GM21619 (cell line): ENCODE results near the gene CDRT15L2.
A peak's percentile ranks its signal among the peaks of the same experiment; 100 is the strongest.
"Not testable (repeated sequence)": the region's sequence is repeated elsewhere in the genome, so short reads cannot be mapped to it uniquely, and the experiment has no call there.

Experiments
- ATAC-seq: cut with Tn5 transposase; IDR thresholded peaks from one replicate; pipeline ENCODE4 v1.9.1; 2021; ENCODE audit not compliant: unreplicated experiment

CDRT15L2 gene

DNA sequence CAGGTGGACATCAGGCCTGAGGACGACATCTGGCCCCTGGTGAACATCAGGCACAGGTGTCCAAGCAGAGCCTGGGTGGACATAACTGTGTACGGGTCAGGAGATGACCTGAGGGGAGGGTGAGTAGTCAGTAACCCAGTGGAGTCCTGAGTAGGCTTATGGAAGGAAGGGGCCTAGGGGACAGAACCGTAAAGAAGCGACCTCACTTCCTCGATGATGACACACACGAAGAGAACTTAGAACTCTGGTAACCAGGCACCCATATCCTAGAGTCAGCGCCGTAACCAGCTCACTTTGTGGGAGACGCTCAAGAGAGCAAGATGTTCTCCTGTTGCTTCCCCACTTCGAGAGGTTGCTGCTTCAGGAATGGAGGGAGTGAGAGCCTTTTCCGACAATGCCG is at the start of gene CDRT15L2:
CDRT15L2 (plus strand) TSS at position 301 of the 400 bp plus-strand sequence; CDS start at position 321, 20 bp downstream.
- not testable (repeated sequence) for ATAC-seq

DNA sequence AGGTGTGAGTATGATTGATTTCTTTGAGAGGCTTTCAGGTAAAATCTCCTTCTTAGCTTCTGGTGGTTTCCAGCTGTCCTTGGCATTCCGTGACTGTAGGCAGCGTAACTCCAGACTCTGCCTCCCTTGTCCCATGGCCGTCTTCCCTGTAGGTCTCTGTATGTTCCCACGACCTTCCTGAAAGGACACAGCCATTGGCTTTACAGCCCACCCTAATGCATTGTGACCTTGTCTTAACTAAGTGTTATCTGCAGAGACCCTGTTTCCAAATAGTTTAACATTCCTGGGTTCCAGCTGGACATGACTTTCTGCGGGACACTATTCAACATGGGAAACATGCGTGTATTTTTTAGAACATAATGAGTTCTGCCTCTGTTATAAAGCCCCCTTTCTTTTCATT is 49.4 kb upstream of the CDRT15L2 start:
- not testable (repeated sequence) for ATAC-seq

DNA sequence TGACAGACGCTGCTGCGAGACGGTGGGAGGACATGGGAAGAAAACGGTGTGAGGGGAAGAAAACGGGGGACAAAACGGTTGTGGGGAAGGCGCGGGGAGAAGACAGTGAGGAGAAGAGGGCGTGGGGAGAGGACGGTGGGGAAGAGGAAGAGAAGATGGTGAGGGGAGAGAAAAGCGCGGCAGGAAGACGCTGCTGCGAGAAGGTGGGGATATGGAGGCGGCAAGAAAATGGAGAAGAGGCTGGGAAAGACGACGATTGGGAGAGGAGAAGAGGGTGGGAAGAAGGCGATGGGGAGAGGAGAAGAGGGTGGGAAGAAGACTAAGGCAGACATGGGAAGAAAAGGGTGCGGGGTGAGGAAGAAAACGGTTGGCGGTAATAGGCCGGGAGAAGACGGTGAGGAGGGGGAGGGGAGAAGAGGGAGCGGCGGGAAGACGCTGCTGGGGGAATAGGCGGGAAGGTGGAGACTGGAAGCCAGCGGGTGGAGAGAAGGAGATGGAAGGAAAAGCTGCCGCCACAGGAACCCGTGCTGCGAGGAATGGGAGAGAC is 46.9 kb upstream of the CDRT15L2 start:
- ATAC-seq: not testable (repeated sequence)

DNA sequence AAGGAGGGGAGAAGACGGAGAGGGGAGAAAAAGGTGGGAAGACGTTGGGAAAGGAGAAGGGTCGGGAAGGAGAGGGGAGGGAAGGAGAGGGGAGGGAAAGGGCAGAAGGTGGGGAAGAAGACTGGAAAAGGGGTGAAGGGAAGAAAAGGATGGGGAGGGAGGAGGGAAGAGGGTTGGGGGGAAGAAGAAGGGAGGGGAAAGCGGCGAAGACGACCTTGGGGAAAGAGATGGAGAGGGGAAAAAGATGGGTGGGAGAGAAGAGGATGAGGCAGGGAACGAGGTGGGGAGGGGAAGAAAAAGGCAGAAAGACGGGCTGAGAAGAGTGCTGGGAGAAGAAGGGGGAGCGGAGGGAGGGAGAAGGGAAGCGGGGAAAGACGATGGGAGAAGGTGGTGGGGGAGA is 46.3 kb upstream of the CDRT15L2 start:
- not testable (repeated sequence) for ATAC-seq

DNA sequence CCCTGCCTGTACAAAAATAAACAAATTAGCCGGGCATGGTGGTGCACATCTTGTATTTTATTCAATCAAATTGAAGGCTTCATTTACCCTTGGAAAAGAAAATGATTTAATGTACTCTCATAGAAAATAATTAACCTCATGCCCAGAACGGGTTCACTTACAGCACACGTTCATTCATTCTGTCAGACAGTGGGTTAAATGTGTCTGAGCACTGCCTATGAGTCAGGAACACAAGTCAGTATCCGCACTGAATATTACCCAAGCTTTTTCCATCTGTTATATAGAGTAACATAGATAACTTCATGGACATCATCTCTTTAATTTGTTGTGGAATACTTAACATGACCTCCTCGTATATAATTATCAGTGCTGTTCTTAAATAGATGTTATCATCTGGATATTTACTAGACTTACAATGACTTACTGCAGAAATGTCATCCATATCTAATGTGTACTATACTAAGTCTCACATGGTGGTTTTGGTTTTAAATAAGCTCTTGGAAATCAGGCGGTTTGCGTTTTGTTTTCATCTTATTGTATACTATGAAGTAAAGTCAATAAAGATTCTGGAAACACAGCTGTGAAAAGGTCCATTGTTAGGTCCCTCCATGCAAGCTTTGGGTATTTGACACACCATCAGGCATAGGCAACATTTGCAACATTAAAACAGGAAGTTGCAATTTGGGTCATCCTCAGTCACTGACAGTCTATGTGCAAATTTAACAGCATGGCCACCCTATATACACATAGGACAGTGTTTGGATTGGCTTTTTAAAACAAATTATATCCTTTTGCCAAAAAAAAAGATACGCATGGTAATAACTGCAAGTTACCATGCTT is 44.6 kb upstream of the CDRT15L2 start:
- ATAC-seq: not testable (repeated sequence)

DNA sequence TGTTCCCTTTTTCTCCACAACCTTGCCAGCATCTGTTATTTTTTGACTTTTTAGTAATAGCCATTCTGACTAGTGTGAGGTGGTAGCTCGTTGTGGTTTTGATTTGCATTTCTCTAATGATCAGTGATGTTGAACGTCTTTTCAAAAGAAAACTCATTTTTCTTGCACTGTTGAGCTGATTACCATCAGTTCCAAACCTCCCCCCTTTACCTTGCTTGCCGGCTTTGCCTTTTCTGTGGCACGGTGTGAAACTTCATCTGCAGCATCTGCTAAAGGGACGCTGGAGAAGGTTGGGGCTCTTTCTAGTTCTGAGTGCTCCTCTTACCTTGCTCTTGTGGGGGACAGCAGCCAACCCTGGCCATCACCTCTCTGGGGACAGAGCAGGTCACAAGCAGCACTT is 39.1 kb upstream of the CDRT15L2 start:
- peak; percentile 99 for ATAC-seq

DNA sequence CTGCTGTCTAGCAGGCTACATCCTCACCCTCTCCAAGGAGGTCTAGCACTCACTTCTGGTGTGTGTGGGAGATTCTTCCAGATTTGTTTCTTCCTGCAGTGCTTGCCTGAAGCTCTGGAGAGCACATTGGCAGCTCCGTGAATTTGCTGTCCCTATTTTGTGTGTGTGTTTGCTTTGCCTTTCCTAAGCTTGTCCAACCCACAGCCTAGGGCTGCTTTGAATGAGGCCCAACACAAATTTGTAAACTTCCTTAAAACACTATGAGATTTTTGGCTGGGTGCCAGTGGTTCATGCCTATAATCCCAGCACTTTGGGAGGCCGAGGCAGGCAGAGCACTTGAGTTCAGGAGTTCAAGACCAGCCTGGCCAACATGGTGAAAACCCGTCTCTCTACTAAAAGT is 38.7 kb upstream of the CDRT15L2 start:
- ATAC-seq: not testable (repeated sequence)

DNA sequence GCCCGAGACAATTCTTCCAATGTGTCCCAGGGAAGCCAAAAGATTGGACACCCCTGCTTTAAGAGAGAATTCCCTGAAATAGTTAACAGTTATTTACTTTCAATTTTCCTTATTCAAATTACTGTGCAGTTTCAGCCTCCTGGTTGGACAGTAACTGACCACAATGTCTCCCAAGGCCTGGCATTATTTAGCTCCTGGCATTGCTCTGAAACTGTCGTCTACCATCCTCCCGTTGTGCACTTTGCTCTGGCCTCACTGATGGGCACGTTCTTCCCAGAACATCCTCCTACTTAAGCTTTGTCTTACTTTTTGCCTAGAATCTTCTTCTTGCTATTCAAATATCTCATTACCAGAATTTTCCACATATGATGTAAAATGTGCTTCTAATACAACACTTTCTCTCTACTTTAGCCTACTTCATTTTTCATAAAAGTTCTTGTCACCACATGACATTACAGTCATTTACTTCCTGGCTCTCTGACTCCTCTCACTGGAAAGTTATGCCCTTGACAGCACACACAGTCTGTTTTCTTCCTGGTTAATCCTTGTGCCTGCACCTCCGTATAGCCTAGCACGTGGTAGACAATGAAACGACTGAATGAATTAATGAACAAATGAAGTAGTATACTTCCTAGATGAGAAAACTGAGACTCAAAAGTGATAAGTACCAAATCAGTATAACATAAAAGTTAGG is 37.5 kb upstream of the CDRT15L2 start:
- ATAC-seq: not testable (repeated sequence)

DNA sequence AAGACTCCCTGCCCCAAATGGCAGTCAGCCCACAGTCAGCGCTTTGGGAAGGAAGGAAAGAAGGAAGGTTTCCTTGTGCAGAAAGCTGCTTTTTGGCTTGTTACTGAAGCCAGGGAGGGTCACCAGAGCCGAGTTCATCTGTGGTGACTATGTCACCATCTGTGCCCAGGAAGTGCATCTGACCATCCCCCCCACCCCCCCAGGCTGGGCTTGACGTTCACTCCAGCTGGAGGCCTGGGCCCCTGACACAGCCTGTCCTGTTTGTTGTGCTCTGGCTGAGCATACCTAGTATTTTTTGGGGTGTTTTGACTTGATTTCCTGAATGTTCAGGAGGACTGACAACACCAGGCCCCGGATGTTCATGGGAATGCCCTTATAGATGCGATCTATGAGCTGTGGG is 31.6 kb upstream of the CDRT15L2 start:
- not testable (repeated sequence) for ATAC-seq

DNA sequence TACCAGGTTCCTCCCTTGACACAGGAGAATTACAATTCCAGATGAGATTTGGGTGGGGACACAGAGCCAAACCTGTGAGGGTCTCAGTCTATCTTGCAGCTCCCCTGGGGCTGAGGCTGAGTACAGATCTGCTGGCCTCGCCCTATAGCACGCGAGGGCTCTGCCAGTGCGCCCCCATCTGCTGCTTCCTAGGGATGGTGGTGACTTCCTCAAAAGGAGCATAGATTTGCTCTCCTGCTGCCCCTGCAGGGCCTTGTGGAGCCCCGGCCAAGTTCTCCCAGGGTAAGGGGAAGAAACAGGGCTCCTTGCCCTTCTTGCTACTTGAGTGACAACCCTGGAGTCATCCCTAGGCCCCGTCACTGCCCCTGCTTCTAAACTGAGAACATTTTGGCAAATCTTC is 26.6 kb upstream of the CDRT15L2 start:
- not testable (repeated sequence) for ATAC-seq

DNA sequence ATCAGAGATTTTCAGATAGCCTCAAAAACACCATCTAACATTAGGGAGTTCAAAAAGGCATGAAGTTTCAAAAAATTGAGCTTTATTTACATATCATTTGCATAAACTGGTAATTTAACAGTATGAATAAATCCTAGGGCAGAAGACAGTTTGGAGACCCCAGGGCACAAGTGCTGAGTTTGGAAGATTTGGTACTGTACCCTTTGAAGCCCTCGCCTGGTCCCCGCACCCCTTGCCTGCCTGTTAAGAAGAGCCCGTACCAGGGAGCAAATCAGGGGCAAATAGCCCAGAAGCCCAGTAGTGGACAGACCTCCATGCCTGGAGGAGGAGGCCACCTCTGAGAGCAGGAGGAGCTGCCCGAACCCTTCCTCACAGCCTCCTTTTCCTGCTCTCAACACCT is 24.8 kb upstream of the CDRT15L2 start:
- ATAC-seq: not testable (repeated sequence)

DNA sequence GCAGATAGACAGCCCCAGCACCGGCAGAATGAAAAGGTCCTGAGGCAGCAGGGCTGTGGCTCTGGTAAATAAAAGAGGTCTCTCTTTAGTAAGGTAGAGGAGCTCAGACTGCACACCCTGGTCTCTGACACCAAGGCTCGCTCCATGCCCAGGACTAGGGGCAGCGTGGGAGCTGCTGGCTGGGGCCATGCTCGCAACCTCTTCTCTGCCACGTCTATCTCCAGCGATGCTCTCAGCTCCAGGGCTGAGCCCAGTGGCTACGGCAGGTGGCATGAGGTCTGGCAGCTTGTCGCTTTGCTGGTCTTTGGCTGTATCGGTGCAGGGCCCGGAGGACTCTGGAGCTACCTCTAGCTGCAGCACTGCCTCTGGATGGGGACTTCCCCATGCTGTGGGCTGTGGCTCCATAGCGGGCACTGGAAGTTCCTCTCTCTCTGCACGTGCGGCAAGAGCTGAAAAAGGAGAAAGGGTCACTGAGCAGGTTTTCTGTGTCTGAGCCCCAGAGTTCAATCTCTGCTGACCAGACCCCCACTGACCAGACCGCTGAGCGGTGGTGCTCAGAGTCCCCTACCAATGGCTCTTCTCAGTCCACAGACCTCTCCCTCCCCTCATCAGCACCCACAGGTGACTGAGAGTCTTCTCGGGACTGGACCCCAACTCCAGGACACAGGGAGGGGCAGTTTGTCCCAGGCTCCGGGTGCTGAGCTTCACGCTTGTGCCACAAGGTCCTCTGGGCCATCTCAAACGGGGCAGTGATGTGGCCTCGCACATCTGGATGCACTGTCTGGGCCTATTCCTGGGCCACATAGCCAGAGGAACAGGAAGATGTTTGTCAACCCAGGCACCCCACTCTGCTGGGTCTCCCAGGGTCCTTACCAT is 24.2 kb upstream of the CDRT15L2 start:
- not testable (repeated sequence) for ATAC-seq

DNA sequence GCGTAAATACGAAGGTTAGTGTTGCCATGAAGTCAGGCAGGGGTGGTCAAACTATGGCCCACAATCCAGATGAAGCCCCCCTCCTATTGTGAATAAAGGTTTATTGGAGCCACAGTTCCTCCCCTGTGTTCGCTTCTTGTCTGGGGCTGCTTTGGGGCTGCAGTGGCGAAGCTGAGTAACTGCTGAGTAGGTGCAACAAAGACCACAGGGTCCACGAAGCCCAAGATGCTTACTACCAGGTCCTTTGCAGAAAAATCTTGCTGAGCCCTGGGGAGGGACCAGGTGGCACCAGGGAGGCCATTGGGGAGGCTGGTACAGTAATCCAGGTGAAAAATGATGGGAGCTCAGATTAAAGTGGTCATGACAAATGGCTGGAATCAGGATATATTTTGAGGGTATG is 21.4 kb upstream of the CDRT15L2 start:
- not testable (repeated sequence) for ATAC-seq

DNA sequence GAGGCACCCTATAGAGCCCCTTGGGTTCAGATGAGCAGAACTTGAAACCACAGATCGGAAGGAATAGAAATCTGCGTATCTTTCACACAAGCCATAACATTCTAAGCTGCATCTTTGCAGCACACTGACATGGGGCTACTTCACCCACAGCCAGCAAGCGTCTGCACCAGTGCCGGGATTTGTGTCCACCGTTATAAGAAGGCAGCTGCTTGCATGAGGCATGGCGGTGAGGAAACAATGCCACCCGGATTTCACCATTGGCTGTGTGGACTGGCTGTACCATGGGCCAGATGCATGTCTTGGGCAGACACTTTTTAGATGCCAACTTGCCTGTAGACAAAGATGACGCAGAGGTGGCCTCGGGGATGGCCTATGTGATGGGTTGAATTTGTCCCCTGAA is 20.5 kb upstream of the CDRT15L2 start:
- not testable (repeated sequence) for ATAC-seq

DNA sequence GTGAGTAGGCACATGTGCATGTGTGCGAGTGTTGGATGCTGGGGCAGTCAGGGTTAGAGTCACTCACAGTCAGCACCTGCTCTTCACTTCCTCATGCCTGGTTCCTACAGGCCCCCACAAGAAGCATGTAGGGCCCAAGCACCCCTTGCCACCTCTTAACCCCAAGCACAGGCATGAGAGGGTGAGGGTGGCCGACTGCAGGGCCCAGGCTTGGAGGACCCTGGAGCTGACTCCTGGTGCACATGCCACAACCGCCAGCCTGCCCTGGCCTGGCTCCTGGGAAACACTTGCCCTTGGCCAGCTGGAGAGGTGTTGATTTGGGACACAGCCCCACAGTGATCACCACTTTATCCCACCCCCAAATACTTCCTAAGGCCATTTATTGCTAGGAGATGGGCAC is 16.9 kb upstream of the CDRT15L2 start:
- no peak for ATAC-seq

DNA sequence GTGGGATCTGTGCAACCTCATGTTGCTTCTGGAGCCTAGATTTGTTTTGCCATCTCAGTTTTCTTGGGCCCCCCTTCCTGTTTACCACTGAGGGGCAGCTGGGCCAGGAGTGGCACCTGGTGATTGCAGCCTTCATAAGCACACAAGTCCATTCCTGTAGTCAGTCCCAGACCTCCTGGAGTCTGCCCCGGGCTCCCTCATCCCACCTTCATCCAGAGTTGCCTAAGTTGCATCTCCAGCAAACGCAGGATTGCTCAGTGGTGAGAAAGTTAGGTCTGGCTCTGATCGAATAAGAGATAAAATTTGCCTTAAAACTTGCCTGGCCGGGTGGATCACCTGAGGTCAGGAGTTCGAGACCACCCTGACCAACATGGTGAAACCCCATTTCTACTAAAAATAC is 14.3 kb upstream of the CDRT15L2 start:
- ATAC-seq: not testable (repeated sequence)

DNA sequence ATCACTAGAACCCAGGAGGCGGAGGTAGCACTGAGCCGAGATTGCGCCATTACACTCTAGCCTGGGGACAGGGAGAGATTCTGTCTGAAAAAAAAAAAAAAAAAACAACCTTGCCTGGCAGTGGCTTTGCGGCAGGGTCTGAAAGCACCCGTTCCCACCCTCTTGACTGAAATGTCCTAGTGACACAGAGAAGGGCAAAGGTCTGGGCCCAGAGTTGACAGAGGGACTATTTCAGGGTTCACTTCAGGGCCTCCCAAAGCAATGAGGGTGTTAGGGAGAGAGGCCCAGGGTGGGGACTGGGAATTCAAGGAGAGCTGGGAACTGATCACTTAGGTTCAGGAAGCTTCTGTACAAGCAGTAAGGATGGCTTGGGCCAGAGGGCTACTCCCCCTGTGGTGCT is 13.8 kb upstream of the CDRT15L2 start:
- no peak for ATAC-seq

DNA sequence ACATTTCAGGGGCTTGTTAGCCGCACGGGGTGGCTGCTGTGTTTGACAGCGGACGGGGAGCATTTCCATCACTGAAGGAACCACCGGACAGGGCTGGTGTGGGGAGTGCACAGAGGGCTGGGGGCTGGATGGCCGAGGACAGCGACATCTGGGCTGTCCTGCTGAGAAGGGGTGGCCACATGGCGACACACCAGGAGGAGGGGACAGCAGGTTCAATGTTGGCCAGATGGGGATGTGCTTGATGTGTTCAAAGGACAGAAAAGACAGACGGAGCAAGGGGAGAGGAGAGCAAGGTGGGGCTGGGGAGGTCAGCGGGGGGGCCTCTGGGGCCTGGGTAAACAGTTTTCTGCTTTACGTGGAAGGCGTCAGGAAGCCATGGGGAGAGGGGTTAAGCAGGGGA is 12.8 kb upstream of the CDRT15L2 start:
- ATAC-seq: not testable (repeated sequence)

DNA sequence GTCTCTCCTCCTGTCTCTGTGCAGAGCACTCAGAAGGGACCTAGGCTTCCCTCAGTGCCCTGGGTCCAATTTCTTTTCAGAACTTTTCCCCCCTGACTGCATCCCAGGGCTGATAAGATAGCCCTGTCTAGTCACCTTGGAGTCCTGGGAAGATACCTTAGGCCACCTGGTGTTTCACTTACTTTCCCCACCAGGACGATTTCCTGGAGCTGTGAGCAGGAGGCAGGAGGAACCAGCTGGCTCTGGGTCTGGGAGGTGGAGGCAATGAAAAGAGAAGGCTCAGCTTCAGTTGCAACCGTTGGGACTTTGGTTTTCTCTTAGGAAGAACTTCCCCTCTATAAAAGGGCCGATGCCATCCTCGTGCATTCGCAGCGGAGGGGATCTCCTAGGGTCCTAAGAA is 12.1 kb upstream of the CDRT15L2 start:
- not testable (repeated sequence) for ATAC-seq

DNA sequence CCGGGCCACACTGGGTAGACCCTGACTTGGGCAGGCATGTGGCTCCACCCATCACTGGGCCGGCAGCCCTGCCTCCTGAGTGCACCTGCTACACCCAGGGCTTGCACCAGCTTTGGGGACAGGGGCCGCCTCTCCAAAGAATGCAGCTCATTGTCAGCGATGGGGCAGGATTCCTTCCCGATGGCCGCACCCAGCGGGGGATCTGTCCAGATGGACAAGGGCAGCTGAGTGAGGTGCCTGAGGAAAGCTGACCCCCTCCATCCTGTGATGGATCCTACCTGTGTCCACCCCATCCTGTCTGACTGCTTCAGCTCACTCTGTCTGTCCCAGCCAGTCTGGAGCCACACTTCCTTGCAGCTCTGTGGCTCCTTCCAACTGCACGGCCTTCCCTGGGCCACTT is 10.9 kb upstream of the CDRT15L2 start:
- ATAC-seq: not testable (repeated sequence)

DNA sequence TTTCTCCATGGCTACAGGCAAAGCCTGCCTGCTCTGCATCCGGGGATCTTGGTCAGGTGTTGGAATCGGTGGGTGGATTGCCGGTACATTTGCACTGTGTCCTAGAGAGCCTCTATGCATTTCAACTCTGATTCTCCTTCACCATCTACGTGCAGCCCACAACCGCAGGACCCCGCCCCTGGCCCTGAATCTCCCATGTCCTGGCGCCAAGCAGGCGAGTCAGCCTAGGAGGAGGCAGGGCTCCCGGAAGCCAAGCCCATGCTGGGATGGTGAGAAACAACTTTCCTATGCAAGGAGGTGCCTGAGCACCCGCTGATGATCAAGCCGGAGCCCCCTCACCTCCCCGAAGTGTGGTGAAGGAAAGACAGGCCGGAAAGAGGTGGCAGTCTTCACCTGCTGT is 7.9 kb upstream of the CDRT15L2 start:
- ATAC-seq: not testable (repeated sequence)
